Measurements from ENCODE around the gene ATN1.

ATN1 gene

GRCh38 chr12:6914947-6915788, 12.6 kb upstream of the ATN1 start (continued):
- TF ChIP-seq ZSCAN5A (tag by site-specific recombination; IDR thresholded peaks at IDR 0.05) (no peak), ZNF558 (tag by site-specific recombination; IDR thresholded peaks at IDR 0.05) (no peak), ZNF529 (tag by site-specific recombination; IDR thresholded peaks at IDR 0.05; ENCODE audit: insufficient replicate concordance) (no peak), ZNF610 (tag by site-specific recombination; IDR thresholded peaks at IDR 0.05; ENCODE audit: borderline replicate concordance) (no peak), SETDB1 (IDR thresholded peaks at IDR 0.05; ENCODE audit: insufficient read length, low read length) (no peak), KLF9 (tag by site-specific recombination; IDR thresholded peaks at IDR 0.05; ENCODE audit: low read depth) (0 out of 2 replicates have a peak, but pooled peaks have one; percentile 37), HOXD13 (CRISPR knock-in tag; IDR thresholded peaks at IDR 0.05; ENCODE audit: borderline replicate concordance) (no peak), ZNF423 (tag by site-specific recombination; IDR thresholded peaks at IDR 0.05) (no peak), REPIN1 (tag by site-specific recombination; IDR thresholded peaks at IDR 0.05; ENCODE audit: low read depth) (no peak), ZFP37 (tag by site-specific recombination; IDR thresholded peaks at IDR 0.05) (no peak), ZNF707 (tag by site-specific recombination; IDR thresholded peaks at IDR 0.05) (no peak), ZNF585B (tag by site-specific recombination; IDR thresholded peaks at IDR 0.05) (no peak), SP3 (tag by site-specific recombination; IDR thresholded peaks at IDR 0.05) (peak; percentile 76), SCRT2 (tag by site-specific recombination; IDR thresholded peaks at IDR 0.05) (no peak), ZNF654 (tag by site-specific recombination; IDR thresholded peaks at IDR 0.05; ENCODE audit: low read depth) (no peak), ZNF132 (tag by site-specific recombination; IDR thresholded peaks at IDR 0.05; ENCODE audit: borderline replicate concordance) (no peak), ZNF777 (tag by site-specific recombination; IDR thresholded peaks at IDR 0.05; ENCODE audit: borderline replicate concordance) (no peak), ZSCAN18 (tag by site-specific recombination; IDR thresholded peaks at IDR 0.05) (no peak), ZNF555 (tag by site-specific recombination; conservative IDR thresholded peaks at IDR 0.05) (no peak), ZNF133 (tag by site-specific recombination; IDR thresholded peaks at IDR 0.05) (no peak), ZNF157 (tag by site-specific recombination; IDR thresholded peaks at IDR 0.05) (no peak), ZNF274 (IDR thresholded peaks at IDR 0.05; ENCODE audit: low read length) (no peak), ZNF274 (tag by site-specific recombination; IDR thresholded peaks at IDR 0.05; ENCODE audit: borderline replicate concordance) (no peak), RBAK (tag by site-specific recombination; IDR thresholded peaks at IDR 0.05) (no peak), ZNF37A (tag by site-specific recombination; IDR thresholded peaks at IDR 0.05) (no peak), ZFP41 (tag by site-specific recombination; IDR thresholded peaks at IDR 0.05; ENCODE audit: borderline replicate concordance) (no peak), ATF2 (tag by site-specific recombination; IDR thresholded peaks at IDR 0.05; ENCODE audit: low read depth) (no peak), CTCF (tag by site-specific recombination; IDR thresholded peaks at IDR 0.05) (peak; percentile 5; the same call in 1 of the 2 replicates), ZNF23 (tag by site-specific recombination; IDR thresholded peaks at IDR 0.05; ENCODE audit: borderline replicate concordance) (no peak), KLF8 (tag by site-specific recombination; IDR thresholded peaks at IDR 0.05) (no peak), GLIS2 (tag by site-specific recombination; IDR thresholded peaks at IDR 0.05) (peak; percentile 67), ZSCAN23 (tag by site-specific recombination; IDR thresholded peaks at IDR 0.05) (no peak), ZNF266 (tag by site-specific recombination; IDR thresholded peaks at IDR 0.05; ENCODE audit: low read depth) (0 out of 2 replicates have a peak, but pooled peaks have one; percentile 7), ZNF48 (tag by site-specific recombination; IDR thresholded peaks at IDR 0.05) (no peak), ZNF600 (tag by site-specific recombination; IDR thresholded peaks at IDR 0.05) (no peak)
